ENCODE measurements around the gene BAHCC1. TPM values are rescaled to one million over a fixed set of nuclear protein-coding genes. Genes with fewer than 3 reads are reported as not detected.

The BAHCC1 gene
- polyA plus RNA-seq, 1 donor = 10.8 TPM

GRCh38 chr17:81461607-81462500, 66.6 kb downstream of the BAHCC1 start:
- DNase-seq (ENCODE audit: low read depth) = no peak

- no peak for DNase-seq (ENCODE audit: low read depth)
Observed at GRCh38 chr17:81462506-81463125, 67.4 kb downstream of the BAHCC1 start.

GRCh38 chr17:81463506-81463905, 68.2 kb downstream of the BAHCC1 start:
- DNase-seq (ENCODE audit: low read depth) = no peak

DNA sequence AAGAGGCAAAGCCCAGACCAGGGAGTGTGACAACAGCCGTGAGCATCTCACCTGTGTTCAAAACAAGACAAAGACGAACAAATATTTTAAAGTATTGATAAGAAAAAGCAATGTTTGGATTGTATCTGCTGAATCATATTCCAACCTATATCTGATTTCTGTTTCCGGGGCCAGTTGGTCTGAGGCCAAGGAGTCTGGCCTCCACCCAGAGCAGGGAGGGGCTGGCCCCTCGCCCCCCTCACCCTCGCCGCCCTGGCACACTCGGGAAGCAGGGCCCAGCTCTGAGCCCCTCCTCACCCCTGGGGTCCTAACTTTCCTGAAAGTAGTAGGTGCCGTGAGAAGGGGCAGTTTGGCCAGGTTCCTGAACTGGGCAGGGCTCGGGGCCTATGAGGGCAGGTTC, 69.3 kb downstream of the BAHCC1 start:
- DNase-seq (ENCODE audit: low read depth) = no peak

- no peak for DNase-seq (ENCODE audit: low read depth)
Observed at GRCh38 chr17:81465910-81466309, 70.7 kb downstream of the BAHCC1 start.

- DNase-seq (ENCODE audit: low read depth) = no peak
Observed at GRCh38 chr17:81466564-81467472, 71.6 kb downstream of the BAHCC1 start.

DNA sequence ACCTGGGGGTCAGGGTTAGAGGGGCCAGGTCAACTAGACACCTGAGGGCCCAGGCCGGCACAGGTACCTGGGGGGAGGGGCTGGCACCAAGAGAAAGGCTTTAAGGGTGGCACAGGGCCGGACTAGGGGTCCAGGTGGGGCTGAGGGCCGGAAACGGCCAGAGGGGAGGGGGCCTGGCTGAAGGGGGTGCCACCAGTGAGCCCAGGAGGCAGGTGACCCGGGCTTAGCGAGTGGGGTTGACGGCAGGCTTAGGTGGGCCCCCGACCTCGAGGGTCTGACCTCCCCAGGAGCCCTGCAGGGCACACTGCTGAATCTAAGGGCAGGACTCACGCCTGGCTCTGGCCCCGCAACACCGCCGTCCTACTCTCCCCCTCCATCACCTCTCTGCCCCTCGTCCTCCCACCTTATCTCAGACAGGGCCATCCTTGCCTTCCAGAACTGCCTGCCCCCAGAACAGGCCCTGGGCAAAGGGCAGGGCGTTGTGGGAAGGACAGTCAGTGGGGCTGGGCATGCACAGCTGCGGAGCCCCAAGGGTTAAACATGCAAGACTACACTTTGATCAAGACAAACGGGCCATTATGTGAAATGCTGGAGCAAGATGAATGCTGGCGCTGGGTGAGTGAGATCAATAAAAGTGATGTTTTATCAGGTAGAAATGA, 73.0 kb downstream of the BAHCC1 start:
- DNase-seq (ENCODE audit: low read depth) = no peak

DNA sequence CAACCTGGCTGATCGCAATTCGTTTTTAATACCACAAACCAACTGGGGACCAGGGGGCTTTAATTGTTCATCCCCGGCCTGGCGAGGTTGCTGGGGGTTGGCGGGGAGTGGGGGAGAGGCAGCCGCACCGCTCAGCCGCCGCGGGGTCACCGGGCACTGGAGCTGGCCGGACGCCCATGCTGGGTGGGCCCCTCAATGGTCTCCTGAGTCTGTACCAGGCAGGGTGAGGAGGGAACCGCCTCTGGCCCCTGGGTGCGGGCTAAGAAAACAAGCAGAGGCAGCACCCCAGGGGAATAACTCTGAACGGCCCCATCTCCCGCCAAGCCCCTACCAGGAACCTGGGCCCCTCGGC, 73.5 kb downstream of the BAHCC1 start:
- DNase-seq (ENCODE audit: low read depth) = no peak

- DNase-seq (ENCODE audit: low read depth) = no peak
Observed at GRCh38 chr17:81469266-81469665, 74.0 kb downstream of the BAHCC1 start.

GRCh38 chr17:81470270-81470943, 75.2 kb downstream of the BAHCC1 start:
- DNase-seq (ENCODE audit: low read depth) = no peak

DNA sequence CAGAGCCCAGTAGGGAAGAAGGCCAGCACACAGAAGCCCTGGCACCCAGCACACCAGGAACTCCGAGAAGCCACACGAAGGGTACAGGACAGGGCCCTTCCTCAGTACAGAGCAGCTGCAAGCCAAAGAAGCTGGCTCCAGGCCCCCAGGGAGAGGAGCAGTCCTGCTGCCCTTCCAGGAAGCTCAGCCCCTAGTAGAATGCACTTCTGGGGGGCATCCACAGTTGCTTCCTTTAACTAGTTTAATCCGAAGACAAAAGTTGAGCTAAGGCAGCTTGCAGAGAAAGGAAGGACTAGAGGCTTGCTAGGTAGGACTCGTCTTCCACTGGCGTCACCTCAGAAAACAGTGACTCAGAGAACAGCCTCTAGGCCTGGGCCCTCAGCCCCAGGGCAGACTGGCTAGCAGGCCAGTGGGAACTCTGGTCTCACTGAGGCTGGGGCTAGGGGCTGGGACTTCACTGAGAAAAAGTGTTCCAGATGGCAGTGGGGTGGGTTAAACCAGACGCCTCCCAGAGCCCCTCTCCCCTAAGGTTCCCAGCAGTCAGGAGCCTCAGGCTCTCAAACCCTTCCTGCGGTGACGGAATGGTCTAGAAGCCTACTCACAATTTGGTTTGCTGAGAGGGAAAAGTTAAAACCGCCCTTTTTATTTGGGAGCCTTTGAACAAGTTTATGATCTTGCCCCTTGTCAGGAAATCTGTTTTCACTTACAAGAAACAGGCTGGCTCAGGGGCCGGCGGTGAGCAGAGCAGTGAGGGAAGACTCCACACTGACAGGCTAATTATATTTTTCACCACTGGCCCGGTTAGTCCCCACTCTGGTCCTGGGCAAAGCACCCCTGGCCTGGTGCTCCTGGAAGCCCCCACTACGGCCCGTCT, 75.9 kb downstream of the BAHCC1 start:
- no peak for DNase-seq (ENCODE audit: low read depth)

GRCh38 chr17:81471818-81472456, 76.7 kb downstream of the BAHCC1 start:
- peak; percentile 92 for DNase-seq (ENCODE audit: low read depth)

GRCh38 chr17:81473019-81473418, 77.8 kb downstream of the BAHCC1 start:
- DNase-seq (ENCODE audit: low read depth) = no peak

GRCh38 chr17:81474958-81475357, 79.7 kb downstream of the BAHCC1 start:
- DNase-seq (ENCODE audit: low read depth) = no peak

DNA sequence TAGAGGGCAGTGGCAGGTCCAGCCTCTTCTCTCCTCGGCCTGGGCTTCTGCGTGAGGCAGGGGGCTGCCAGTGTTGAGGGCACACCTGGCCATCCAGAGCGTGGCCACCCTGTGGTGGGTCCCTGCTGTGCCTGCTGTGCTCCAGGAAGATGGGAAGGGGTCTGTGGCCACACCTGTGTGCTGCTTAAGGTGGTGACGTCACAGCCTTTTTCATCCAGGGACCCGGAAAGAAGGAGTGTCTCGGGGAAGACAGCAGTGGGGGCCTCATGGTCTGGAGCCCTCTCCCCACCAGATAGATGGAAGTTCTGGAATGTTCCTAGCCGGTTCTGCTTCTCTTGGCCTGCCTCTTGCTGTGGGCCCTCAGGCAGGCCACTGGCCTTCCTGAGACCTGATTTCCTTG, 80.8 kb downstream of the BAHCC1 start:
- no peak for DNase-seq (ENCODE audit: low read depth)

GRCh38 chr17:81476635-81477034, 81.4 kb downstream of the BAHCC1 start:
- DNase-seq (ENCODE audit: low read depth) = no peak

DNA sequence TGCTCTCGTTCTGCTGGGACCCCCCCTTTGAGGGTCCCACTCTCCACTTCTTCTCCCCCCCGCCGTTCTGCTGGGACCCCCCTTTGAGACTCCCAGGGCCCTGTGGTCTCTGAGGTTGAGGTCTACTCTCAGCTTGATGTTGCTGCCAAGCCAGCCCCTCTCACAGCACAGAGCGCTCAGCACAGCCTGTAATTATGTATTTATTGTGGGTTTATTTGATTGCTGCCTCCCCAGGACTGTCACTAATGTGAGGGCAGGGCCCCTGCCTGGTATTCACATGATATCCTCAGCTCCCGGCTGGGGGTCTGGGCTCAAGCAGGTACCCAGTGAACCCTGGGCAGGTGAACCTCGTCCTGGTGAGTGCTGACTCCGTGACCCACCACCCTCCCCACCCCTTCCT, 81.9 kb downstream of the BAHCC1 start:
- no peak for DNase-seq (ENCODE audit: low read depth)

GRCh38 chr17:81478119-81478518, 82.9 kb downstream of the BAHCC1 start:
- no peak for DNase-seq (ENCODE audit: low read depth)

- no peak for DNase-seq (ENCODE audit: low read depth)
Observed at GRCh38 chr17:81479175-81480071, 84.2 kb downstream of the BAHCC1 start.
